MV-4-11 (cell line): ENCODE results near the gene PCA3.
"Not testable (repeated sequence)": the region's sequence is repeated elsewhere in the genome, so short reads cannot be mapped to it uniquely, and the experiment has no call there.

Source experiments
- DNase-seq: peaks from one replicate; lab custom pipeline; 2025; lab: John Stamatoyannopoulos, UW

PCA3 gene

DNA sequence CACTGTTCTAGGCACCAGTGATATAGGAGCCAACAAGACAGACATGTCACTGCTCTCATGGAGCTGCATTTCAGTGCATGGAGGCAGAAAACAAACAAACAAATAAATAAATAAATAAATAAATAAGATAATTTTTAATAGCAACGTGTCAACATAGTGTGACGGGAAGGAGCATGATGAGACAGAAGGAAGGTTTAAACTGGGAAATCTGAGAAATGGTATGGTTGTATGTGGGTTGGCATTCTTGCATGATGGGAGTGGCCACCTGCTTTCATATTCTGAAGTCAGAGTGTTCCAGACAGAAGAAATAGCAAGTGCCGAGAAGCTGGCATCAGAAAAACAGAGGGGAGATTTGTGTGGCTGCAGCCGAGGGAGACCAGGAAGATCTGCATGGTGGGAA lies at the start of gene PCA3:
Gene PCA3 (plus strand): TSS at position 301 of the 400 bp plus-strand sequence.
- no peak for DNase-seq

DNA sequence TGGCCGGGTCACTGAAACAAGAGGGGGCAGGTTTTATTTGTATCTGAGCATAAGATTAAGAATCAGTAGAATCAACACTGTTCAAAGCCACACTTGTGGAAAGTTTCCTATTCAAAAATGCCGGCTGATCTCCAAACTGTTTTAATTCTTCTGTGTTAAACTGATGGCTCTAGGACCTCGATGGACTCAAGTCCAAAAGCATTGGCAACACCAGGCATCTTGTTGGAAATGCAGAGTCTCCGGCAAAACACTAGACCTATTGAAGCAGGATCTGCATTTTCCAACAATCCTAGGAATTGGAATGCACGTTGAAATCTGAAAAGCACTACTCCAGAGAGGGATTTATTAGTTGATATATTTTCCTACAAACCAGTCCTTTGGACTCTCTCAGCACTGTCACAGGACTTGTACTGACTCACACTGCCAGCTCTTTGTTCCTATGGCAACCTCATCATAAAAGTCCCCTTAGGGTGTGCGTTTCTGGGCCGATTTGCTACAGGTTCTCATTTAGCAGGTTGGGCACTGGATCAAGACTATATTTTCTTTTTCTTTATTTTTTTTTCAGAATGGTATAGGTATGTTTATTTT lies 48.1 kb upstream of the PCA3 start:
- no peak for DNase-seq

DNA sequence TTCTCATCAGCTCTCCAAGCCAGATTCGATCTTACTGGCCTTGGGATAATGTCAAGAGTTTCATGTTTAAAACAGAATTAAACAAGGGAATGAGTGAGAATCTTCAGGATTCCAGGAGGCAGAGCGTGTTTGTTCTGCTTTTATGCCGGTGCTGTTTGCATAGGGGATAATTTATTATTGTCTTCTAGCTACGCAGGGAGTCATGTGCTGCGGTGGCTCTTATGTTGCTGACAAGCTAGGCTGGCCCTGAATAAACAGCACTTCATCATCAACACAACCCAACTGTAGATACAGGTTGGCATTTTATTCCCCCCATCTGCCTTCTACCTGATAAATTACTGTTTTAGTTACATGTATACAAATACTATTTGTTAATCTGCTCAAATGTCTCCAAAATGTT lies 47.1 kb upstream of the PCA3 start:
- DNase-seq = no peak

DNA sequence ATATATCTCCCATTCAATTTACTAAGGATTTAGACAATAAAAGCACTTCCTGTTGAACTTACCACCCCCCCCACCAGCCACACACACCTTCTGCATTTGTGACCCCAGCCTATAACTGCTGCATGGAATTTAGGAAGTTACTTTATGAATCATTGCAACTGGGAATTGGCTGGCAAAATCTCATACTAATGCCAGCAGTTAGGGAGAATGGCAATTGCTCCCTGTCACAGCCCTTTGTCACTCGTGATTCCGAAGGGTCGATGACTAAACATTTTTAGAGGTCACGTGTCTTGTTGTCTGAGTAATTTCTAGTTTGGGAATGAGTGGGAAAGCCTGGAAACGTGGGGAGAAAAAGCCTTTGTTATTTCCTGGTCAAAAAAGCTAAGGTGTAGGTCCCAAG lies 46.6 kb upstream of the PCA3 start:
- no peak for DNase-seq

DNA sequence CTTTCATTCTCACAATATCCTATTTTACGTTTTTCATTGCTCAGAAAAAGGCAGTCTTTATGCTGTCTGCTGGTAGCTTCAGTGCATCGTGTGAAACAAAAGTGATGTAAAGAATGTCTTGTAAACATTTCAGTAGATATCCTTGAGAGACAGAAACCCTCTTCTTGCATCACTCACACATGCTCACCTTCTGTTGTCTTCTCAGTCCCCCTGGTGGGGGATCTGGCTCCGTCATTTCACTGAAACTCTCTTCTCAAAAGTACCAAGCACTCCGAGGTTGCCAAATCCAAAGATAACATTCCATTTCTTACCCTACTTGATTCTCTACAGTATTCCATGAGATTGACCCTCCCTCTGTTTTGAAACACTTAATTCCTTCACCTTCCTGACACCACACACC lies 46.1 kb upstream of the PCA3 start:
- no peak for DNase-seq

GRCh38 chr9:76720245-76720644 lies 44.0 kb upstream of the PCA3 start:
- no peak for DNase-seq

- DNase-seq = no peak
These were observed 39.2 kb upstream of the PCA3 start for GRCh38 chr9:76725011-76725546.

GRCh38 chr9:76725885-76726284 lies 38.4 kb upstream of the PCA3 start:
- DNase-seq = no peak

DNA sequence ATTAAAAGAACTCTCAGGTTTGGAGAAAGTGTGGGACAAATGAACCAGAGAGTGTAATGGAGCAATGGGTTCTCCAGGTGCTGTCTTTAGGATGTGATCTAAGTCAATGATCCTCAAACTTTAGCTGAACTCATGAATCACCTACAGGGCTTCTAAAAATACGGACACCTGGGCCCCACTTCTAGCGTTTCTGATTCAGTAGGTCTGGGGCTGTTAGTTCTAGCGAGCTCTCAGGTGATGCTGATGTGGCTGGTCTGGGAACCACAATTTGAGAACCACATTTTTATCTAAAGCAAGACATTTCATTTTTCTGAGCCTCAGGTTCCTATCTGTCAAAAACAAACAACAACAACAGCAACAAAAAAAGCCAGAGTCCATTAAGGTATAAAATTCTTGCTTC lies 35.1 kb upstream of the PCA3 start:
- DNase-seq = no peak

DNA sequence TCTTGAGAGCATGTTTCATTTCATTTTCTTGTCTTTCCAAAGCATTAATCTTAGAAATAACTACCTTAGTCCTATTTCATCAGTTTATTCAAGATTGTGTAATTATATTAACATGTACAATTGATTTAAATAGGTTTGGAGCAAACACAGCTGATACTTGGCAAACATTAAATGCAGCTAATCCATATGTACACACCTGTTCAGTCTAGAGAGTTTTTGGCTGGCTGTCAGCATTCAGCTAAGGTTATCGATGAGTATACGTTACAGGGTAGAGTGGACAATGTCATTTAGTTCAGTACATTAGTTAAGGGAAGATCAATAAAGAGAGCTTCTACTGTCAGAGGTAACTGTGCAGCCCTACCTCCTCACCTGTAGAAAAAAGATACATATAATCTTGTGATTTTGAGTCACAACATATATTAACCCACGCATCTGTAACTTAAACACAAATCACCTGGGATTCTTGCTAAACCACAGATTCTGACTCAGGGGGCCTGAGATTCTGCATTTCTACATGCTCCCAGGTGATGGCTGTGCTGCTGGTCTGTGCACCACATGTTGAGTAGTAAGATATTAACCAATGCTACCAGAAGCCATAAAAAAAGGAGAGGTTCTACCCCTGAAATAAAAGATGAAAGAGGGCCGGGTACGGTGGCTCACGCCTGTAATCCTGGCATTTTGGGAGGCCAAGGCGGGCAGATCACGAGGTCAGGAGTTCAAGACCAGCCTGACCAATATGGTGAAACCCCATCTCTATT lies 34.1 kb upstream of the PCA3 start:
- DNase-seq = no peak

GRCh38 chr9:76730801-76731200 lies 33.4 kb upstream of the PCA3 start:
- peak; percentile 74 for DNase-seq

DNA sequence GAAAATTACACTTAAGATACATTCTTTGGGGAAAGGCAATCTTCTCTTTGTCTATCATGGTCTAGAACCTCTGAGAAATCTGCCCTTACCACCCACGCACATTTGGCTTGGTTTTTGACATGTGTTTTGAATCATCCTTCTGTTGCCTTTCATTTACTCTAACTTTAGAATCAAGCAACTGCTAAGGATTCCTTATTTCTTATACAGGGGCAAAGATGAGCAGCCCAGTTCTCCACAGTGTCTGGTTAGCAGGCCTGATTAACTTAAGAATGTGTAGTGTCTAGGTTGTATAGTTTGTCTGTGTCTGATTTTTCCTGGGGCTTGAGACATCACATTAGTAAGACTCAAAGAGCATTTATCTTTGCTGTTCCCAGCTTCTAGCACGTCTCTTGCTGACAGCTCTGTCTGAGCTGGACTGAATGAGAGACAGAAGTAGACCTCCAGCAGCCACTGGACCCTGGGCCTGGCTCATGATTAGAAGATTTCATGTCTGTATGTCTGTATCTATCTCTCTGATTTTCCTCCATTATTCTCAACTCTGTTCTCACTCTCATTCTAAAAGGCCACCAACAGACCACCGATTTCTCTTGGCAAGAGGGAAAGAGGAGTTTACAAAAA lies 31.8 kb upstream of the PCA3 start:
- no peak for DNase-seq

DNA sequence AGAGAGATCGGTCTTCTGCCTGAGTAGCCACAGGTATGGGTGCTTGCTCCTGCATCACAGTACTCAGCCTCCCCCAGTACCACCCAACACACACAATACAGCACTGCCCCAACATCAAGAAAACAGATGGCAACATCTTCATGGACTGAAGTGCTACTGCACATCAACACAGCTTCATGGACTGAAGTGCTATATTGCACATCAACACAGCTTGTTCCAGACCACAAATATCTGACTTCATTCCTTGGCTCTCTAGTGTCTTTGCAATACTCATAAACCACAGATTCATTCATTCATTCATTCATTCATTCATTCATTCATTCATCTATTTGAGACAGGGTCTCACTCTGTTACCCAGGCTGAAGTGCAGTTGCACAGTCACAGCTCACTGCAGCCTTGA lies 31.1 kb upstream of the PCA3 start:
- DNase-seq = no peak

DNA sequence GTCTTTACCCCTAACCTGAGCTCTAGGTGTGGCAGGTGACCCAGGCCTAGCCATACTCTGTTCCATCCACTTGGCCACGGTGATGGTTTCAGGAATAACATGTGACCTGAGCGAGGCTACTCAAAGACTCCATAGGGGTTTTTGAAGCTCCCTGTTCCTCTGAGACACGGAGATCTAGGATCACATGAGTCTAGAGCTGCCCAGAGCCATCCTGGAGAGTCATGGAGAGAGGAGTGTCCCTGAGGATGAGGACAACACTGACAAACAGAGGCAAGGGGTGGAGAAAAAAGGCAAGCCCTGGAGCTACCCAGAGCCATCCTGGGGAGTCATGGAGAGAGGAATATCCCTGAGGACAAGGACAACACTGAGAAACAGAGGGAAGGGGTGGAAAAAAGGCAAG lies 29.5 kb upstream of the PCA3 start:
- no peak for DNase-seq

GRCh38 chr9:76737154-76737902 lies 26.9 kb upstream of the PCA3 start:
- no peak for DNase-seq

DNA sequence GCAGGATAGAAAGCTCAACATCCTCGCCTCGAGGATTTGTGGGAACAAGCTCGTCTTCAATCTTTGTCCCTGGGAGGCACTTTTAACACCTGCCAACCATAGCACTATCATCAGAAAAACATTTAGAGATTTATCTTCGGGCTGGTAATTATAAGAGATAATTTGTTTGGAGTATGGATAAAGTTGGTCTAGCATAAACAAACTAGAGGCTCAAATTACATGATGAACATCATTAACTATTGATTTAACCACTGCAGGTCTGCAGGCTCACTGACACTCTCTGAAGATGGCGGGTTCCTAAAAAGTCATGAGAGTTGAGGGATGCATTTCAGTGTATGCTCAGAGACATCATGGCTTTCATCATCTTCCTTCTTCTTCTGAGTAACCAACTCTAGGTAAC lies 25.8 kb upstream of the PCA3 start:
- DNase-seq = no peak

DNA sequence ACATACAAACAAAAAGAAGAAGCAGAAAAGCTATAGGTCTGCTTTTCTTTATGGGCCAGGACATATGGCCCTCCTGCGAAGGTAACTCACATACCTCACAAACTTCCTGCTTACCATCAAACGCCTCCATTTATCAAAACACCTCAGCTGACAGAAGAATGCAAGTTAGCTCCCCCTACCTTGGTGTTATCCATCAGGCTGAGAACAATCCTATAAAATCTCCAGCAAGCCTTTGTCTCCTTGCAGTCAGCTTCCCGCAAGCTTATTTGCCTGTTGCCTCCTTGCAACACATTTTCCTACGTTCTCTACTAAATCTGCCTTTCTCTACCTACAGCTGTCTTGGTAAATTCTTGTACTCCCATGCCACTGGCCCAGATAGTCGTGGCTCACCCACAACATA lies 22.7 kb upstream of the PCA3 start:
- DNase-seq = no peak

DNA sequence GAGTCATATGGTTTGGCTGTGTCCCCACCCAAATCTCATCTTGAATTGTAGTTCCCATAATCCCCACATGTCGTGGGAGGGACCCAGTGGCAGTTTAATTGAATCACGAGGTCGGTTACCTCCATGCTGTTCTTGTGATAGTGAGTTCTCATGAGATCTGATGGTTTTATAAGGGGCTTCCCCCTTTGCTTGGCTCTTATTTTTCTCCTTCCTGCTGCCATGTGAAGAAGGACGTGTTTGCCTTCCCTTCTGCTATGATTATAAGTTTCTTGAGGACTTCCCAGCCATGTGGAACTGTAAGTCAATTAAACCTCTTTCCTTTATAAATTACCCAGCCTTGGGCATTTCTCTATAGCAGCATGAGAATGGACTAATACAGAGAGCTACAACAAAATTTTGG lies 21.3 kb upstream of the PCA3 start:
- DNase-seq = not testable (repeated sequence)

- DNase-seq = no peak
These were observed 20.3 kb upstream of the PCA3 start for GRCh38 chr9:76743931-76744330.

DNA sequence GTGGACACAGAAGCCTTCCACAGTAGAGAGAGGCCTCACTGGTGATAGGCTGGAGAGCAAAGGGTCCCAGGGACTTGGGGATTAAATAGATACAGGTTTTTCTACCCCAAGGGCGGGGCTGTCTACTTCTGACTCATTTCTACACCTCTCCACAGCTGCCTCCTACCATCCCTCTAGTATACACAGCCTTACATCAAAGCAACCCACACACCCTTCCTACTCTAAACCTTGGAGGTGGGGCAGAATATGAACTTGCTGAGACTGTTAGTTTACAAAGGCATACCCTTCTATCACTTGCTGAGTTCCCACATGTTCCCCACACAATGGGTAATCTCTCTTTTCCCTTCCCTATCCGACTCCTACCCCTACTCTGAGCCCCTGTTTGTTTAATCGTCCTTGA lies 19.9 kb upstream of the PCA3 start:
- no peak for DNase-seq

- DNase-seq = no peak
These were observed 13.2 kb upstream of the PCA3 start for GRCh38 chr9:76751001-76751400.

DNA sequence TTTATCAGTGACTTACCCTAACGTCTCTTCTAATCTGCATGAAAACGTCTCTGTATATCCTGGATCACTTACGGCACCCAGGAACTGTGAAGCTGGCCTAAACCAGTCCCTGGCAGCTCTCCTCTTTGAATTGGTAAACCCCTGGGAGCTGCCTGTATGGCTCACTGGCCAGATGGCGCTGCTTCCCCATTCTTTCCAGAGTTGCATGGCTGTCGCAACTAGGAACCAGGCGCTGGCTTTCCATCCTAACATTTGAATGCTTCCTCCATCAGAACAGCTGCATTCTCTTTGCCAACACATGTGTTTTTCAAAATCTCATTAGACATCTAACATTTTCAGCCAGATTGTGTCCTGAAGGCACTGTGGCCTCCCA lies 8.0 kb upstream of the PCA3 start:
- DNase-seq = peak; percentile 68
